Measurements from ENCODE around the gene FHAD1.

Gene FHAD1

GRCh38 chr1:15312626-15313411 lies 65.8 kb downstream of the FHAD1 start:
- Histone ChIP-seq H3K36me3 (ENCODE audit: low read depth) (no peaks in the 10 kb centered on the region), H3K4me3 (ENCODE audit: severe bottlenecking) (no peak overlapping the region), H3K27me3 (ENCODE audit: insufficient read depth, poor library complexity, severe bottlenecking) (no peaks in the 10 kb centered on the region), H3K9me3 (ENCODE audit: severe bottlenecking) (no peaks in the 10 kb centered on the region), H3K27ac (ENCODE audit: poor library complexity, severe bottlenecking) (no peak overlapping the region), H3K4me1 (ENCODE audit: insufficient read depth, poor library complexity, severe bottlenecking) (no peaks in the 10 kb centered on the region)
- ATAC-seq (ENCODE audit: low read depth) (no peak), DNase-seq (ENCODE audit: low spot score) (no peak)
- no peak for TF ChIP-seq CTCF (IDR thresholded peaks at IDR 0.05; ENCODE audit: poor library complexity, severe bottlenecking)

GRCh38 chr1:15314328-15315281 lies 67.6 kb downstream of the FHAD1 start:
- no peak overlapping the region for H3K4me3 ChIP-seq (ENCODE audit: severe bottlenecking)
- no peaks in the 10 kb centered on the region for H3K36me3 ChIP-seq (ENCODE audit: low read depth)
- H3K9me3 ChIP-seq (ENCODE audit: severe bottlenecking): no peaks in the 10 kb centered on the region
- TF ChIP-seq CTCF (IDR thresholded peaks at IDR 0.05; ENCODE audit: poor library complexity, severe bottlenecking): no peak
- H3K27ac ChIP-seq (ENCODE audit: poor library complexity, severe bottlenecking): no peak overlapping the region
- ATAC-seq (ENCODE audit: low read depth) (no peak), DNase-seq (ENCODE audit: low spot score) (no peak)
- no peaks in the 10 kb centered on the region for H3K4me1 ChIP-seq (ENCODE audit: insufficient read depth, poor library complexity, severe bottlenecking)
- no peaks in the 10 kb centered on the region for H3K27me3 ChIP-seq (ENCODE audit: insufficient read depth, poor library complexity, severe bottlenecking)

DNA sequence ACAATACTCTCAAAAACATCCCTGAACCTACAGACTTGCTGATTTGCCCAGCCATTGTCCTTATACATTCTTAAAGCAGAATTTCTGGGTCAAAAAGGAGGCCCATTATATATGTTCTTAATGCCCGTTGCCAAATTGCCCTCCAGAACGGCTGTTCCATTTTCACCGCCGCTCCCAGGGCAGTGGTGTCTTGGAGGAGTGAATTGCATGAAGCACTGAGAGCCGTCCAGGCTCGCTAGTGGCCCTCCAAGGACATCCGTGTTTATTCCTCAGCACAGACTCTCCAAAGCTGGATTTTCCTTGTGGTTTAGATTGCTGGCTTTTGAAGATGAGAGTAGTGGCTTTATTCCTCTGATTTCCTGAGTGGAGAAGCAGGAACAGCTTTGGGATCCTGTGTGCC lies 68.8 kb downstream of the FHAD1 start:
- ATAC-seq (ENCODE audit: low read depth) (no peak), DNase-seq (ENCODE audit: low spot score) (no peak)
- H3K27ac ChIP-seq (ENCODE audit: poor library complexity, severe bottlenecking): no peak overlapping the region
- H3K36me3 ChIP-seq (ENCODE audit: low read depth): no peaks in the 10 kb centered on the region
- H3K4me3 ChIP-seq (ENCODE audit: severe bottlenecking): no peak overlapping the region
- H3K4me1 ChIP-seq (ENCODE audit: insufficient read depth, poor library complexity, severe bottlenecking): no peaks in the 10 kb centered on the region
- no peaks in the 10 kb centered on the region for H3K9me3 ChIP-seq (ENCODE audit: severe bottlenecking)
- no peak for TF ChIP-seq CTCF (IDR thresholded peaks at IDR 0.05; ENCODE audit: poor library complexity, severe bottlenecking)
- H3K27me3 ChIP-seq (ENCODE audit: insufficient read depth, poor library complexity, severe bottlenecking): no peaks in the 10 kb centered on the region

DNA sequence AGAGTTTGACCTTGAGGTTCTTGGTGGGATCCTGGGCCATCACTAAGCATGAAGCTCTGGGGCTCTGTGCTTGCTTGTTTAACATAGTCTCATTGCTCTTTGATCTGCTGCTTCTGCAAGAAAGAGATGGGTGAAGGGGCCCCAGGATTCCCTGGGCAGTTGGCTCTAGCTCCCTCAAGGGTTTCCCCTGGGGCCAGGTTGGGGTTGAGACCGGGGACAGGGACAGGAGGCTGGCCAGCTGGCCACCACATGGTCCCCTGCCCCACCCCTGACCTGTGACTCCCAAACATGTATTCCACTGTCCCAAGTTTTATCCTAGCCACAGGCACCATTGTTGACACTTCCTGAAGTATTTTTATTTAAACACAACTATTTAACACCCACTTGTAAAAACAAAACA lies 69.5 kb downstream of the FHAD1 start:
- Histone ChIP-seq H3K4me1 (ENCODE audit: insufficient read depth, poor library complexity, severe bottlenecking) (no peaks in the 10 kb centered on the region), H3K36me3 (ENCODE audit: low read depth) (no peaks in the 10 kb centered on the region), H3K9me3 (ENCODE audit: severe bottlenecking) (no peaks in the 10 kb centered on the region), H3K27ac (ENCODE audit: poor library complexity, severe bottlenecking) (no peak overlapping the region), H3K27me3 (ENCODE audit: insufficient read depth, poor library complexity, severe bottlenecking) (no peaks in the 10 kb centered on the region), H3K4me3 (ENCODE audit: severe bottlenecking) (no peak overlapping the region)
- ATAC-seq (ENCODE audit: low read depth) (no peak), DNase-seq (ENCODE audit: low spot score) (no peak)
- no peak for TF ChIP-seq CTCF (IDR thresholded peaks at IDR 0.05; ENCODE audit: poor library complexity, severe bottlenecking)
